GM12873 (cell line): ENCODE data around the gene UBE2D2.

ENCODE experiments used
- CTCF ChIP-seq: IDR thresholded peaks from 2 replicates; pipeline ENCODE4 v1.5.1; 2012; ENCODE audit warnings: low read depth, mild to moderate bottlenecking, moderate library complexity, low read length, control low read depth; ENCODE audit not compliant: insufficient read depth; ENCODE audit errors: missing control alignments

UBE2D2 gene

GRCh38 chr5:139662617-139663016 lies 101.5 kb downstream of the UBE2D2 start:
- no peak for TF ChIP-seq CTCF

GRCh38 chr5:139663207-139664085 lies 102.3 kb downstream of the UBE2D2 start:
- TF ChIP-seq CTCF, result no peak

GRCh38 chr5:139664086-139664693 lies 103.1 kb downstream of the UBE2D2 start:
- no peak for TF ChIP-seq CTCF

GRCh38 chr5:139664727-139665351 lies 103.7 kb downstream of the UBE2D2 start:
- TF ChIP-seq CTCF, result no peak

GRCh38 chr5:139665626-139666025 lies 104.5 kb downstream of the UBE2D2 start:
- no peak for TF ChIP-seq CTCF

GRCh38 chr5:139666551-139666950 lies 105.4 kb downstream of the UBE2D2 start:
- TF ChIP-seq CTCF, result no peak

GRCh38 chr5:139667001-139667729 lies 106.0 kb downstream of the UBE2D2 start:
- TF ChIP-seq CTCF, result no peak
